SK-MEL-5 (cell line): ENCODE data around the gene KDM4C. TPM values are rescaled to one million over a fixed set of nuclear protein-coding genes. Genes with fewer than 3 reads are reported as not detected.
"Not testable (repeated sequence)": the region's sequence is repeated elsewhere in the genome, so short reads cannot be mapped to it uniquely, and the experiment has no call there.

Source experiments
- DNase-seq: peaks from one replicate; pipeline ENCODE4 v3.0.0-alpha.2; 2016; ENCODE audit warnings: low read depth, low spot score
- in situ Hi-C: cut with HindIII; loops from 2 replicates; pipeline ENCODE4 v1.10.0; 2016; ENCODE audit warnings: low sequenced_read_pairs, high pct_unique_total_duplicates, low pct_unique_long_range_greater_than_20kb
- total RNA-seq: library from RNA; depleted of rRNA; stranded (reverse); fragments of >200 nt; shearing (Covaris generic); gene quantifications from 2 replicates; pipeline ENCODE4 v1.2.3, GENCODE V29; 2014

The KDM4C gene
- total RNA-seq, 1 experiment from 2014 or later = 13.3 TPM

GRCh38 chr9:7003861-7004260 is 246.1 kb downstream of the KDM4C start:
- no peak for DNase-seq
- in situ Hi-C loops = no loop called here

GRCh38 chr9:7006417-7006816 is 248.6 kb downstream of the KDM4C start:
- no peak for DNase-seq
- in situ Hi-C loops = no loop called here

- in situ Hi-C loops = no loop called here
- no peak for DNase-seq
These were observed 250.6 kb downstream of the KDM4C start for GRCh38 chr9:7008411-7008810.

GRCh38 chr9:7009065-7009464 is 251.3 kb downstream of the KDM4C start:
- DNase-seq = no peak
- in situ Hi-C loops = no loop called here

- in situ Hi-C loops = no loop called here
- no peak for DNase-seq
These were observed 253.8 kb downstream of the KDM4C start for GRCh38 chr9:7011395-7012067.

- in situ Hi-C loops = no loop called here
- DNase-seq = no peak
These were observed 270.2 kb downstream of the KDM4C start for GRCh38 chr9:7027996-7028395.

- in situ Hi-C loops = no loop called here
- DNase-seq = no peak
These were observed 270.8 kb downstream of the KDM4C start for GRCh38 chr9:7028591-7028990.

GRCh38 chr9:7030943-7031342 is 273.2 kb downstream of the KDM4C start:
- in situ Hi-C loops, DNase-seq: not testable (repeated sequence)

GRCh38 chr9:7033076-7034045 is 275.6 kb downstream of the KDM4C start:
- DNase-seq = no peak
- in situ Hi-C loops = no loop called here

GRCh38 chr9:7037176-7037575 is 279.4 kb downstream of the KDM4C start:
- no peak for DNase-seq
- in situ Hi-C loops = no loop called here

- DNase-seq = no peak
- in situ Hi-C loops = no loop called here
These were observed 284.4 kb downstream of the KDM4C start for GRCh38 chr9:7042124-7042523.

GRCh38 chr9:7045361-7045760 is 287.6 kb downstream of the KDM4C start:
- DNase-seq = no peak
- in situ Hi-C loops = no loop called here

- in situ Hi-C loops = no loop called here
- no peak for DNase-seq
These were observed 293.9 kb downstream of the KDM4C start for GRCh38 chr9:7051711-7052110.

GRCh38 chr9:7053903-7054302 is 296.1 kb downstream of the KDM4C start:
- in situ Hi-C loops = no loop called here
- DNase-seq = no peak

GRCh38 chr9:7055171-7055903 is 297.6 kb downstream of the KDM4C start:
- DNase-seq = no peak
- in situ Hi-C loops = no loop called here

- DNase-seq = no peak
- in situ Hi-C loops = no loop called here
These were observed 298.5 kb downstream of the KDM4C start for GRCh38 chr9:7056254-7056653.

- in situ Hi-C loops = no loop called here
- no peak for DNase-seq
These were observed 300.7 kb downstream of the KDM4C start for GRCh38 chr9:7058473-7058872.

GRCh38 chr9:7067169-7067568 is 309.4 kb downstream of the KDM4C start:
- in situ Hi-C loops = no loop called here
- no peak for DNase-seq
